Neural cell (in vitro differentiated cells): ENCODE measurements around the gene NHS. TPM values are rescaled to one million over a fixed set of nuclear protein-coding genes. Genes with fewer than 3 reads are reported as not detected.

Experiments used
- H2AFZ ChIP-seq: fragments of 200-600, 300-800 bp; sonication (generic), shearing (Covaris generic); 2 replicates; pipeline ENCODE4 v1.6.0; 2014; ENCODE audit warnings: low read depth, mild to moderate bottlenecking, antibody characterized with exemption, low read length, moderate library complexity
- H3F3A ChIP-seq: fragments of 200-600 bp; shearing (Covaris generic); 2 replicates; pipeline ENCODE4 v1.6.1; 2016; ENCODE audit warnings: mild to moderate bottlenecking, moderate library complexity, mixed read lengths, antibody characterized with exemption, low read length; ENCODE audit not compliant: insufficient read depth, poor library complexity, severe bottlenecking
- H3K27ac ChIP-seq: fragments of 200-600, 300-800 bp; sonication (generic), shearing (Covaris generic); 2 replicates; pipeline ENCODE4 v1.5.1; 2014; ENCODE audit warnings: mild to moderate bottlenecking, low read length, moderate library complexity
- H3K27me3 ChIP-seq: fragments of 300-800, 200-600 bp; sonication (generic), shearing (Covaris generic); 2 replicates; pipeline ENCODE4 v1.6.0; 2014; ENCODE audit warnings: mild to moderate bottlenecking, low read depth, low read length, moderate library complexity; ENCODE audit not compliant: insufficient read depth
- H3K36me3 ChIP-seq: fragments of 300-800, 200-600 bp; sonication (generic), shearing (Covaris generic); 2 replicates; pipeline ENCODE4 v1.5.1; 2014; ENCODE audit warnings: mild to moderate bottlenecking, antibody characterized with exemption, low read length, moderate library complexity; ENCODE audit not compliant: insufficient read depth
- H3K4me2 ChIP-seq: fragments of 300-800, 200-600 bp; sonication (generic), shearing (Covaris generic); 2 replicates; pipeline ENCODE4 v1.6.0; 2014; ENCODE audit warnings: mild to moderate bottlenecking, low read length
- H3K4me3 ChIP-seq: fragments of 300-800, 200-600 bp; sonication (generic), shearing (Covaris generic); 2 replicates; pipeline ENCODE4 v1.5.1; 2014; ENCODE audit warnings: mild to moderate bottlenecking, low read length, moderate library complexity
- H3K79me2 ChIP-seq: fragments of 200-600 bp; shearing (Covaris generic); replicated peaks from 2 replicates; pipeline ENCODE4 v1.6.0; 2014; ENCODE audit warnings: mild to moderate bottlenecking, low read length, moderate library complexity; ENCODE audit not compliant: insufficient read depth
- H3K9ac ChIP-seq: fragments of 300-800, 200-600 bp; sonication (generic), shearing (Covaris generic); 2 replicates; pipeline ENCODE4 v1.6.1; 2016; ENCODE audit warnings: mild to moderate bottlenecking, low read length, mixed read lengths
- H3K9me2 ChIP-seq: fragments of 200-600 bp; shearing (Covaris generic); 2 replicates; pipeline ENCODE4 v1.6.1; 2016; ENCODE audit warnings: mild to moderate bottlenecking, low read length, mixed read lengths; ENCODE audit not compliant: insufficient read depth
- H3K9me3 ChIP-seq: fragments of 200-600, 300-800 bp; sonication (generic), shearing (Covaris generic); 2 replicates; pipeline ENCODE4 v1.6.1; 2016; ENCODE audit warnings: mild to moderate bottlenecking, mixed run types, low read length, moderate library complexity, mixed read lengths
- H4K20me1 ChIP-seq: fragments of 200-600 bp; shearing (Covaris generic); 2 replicates; pipeline ENCODE4 v1.6.1; 2016; ENCODE audit warnings: mild to moderate bottlenecking, mixed run types; ENCODE audit not compliant: insufficient read depth
- CTCF ChIP-seq: fragments of 450-650 bp; IDR thresholded peaks from 2 replicates; pipeline ENCODE4 v1.5.1; 2014; ENCODE audit warnings: antibody characterized with exemption, mild to moderate bottlenecking, moderate library complexity; ENCODE audit not compliant: poor library complexity, severe bottlenecking
- EP300 ChIP-seq: fragments of 450-650 bp; conservative IDR thresholded peaks from 2 replicates; pipeline ENCODE4 v1.6.1; 2014; ENCODE audit warnings: antibody characterized with exemption, mild to moderate bottlenecking, moderate library complexity; ENCODE audit not compliant: poor library complexity, severe bottlenecking
- EZH2 ChIP-seq: fragments of 200-600, 300-800 bp; shearing (Covaris generic), sonication (generic); IDR thresholded peaks from 2 replicates; pipeline ENCODE4 v1.6.1; 2014; ENCODE audit warnings: antibody characterized with exemption, low read length, borderline replicate concordance, mild to moderate bottlenecking; ENCODE audit not compliant: insufficient read depth, poor library complexity, severe bottlenecking
- MXI1 ChIP-seq: fragments of 450-650 bp; conservative IDR thresholded peaks from 2 replicates; pipeline ENCODE4 v1.6.1; 2014; ENCODE audit warnings: antibody characterized with exemption, mild to moderate bottlenecking; ENCODE audit not compliant: poor library complexity, severe bottlenecking
- POLR2AphosphoS5 ChIP-seq: IDR thresholded peaks from 2 replicates; pipeline ENCODE4 v1.6.1; 2012
- RAD21 ChIP-seq: fragments of 450-650 bp; conservative IDR thresholded peaks from 2 replicates; pipeline ENCODE4 v1.6.1; 2014; ENCODE audit warnings: antibody characterized with exemption, mild to moderate bottlenecking, moderate library complexity
- REST ChIP-seq: IDR thresholded peaks from 2 replicates; pipeline ENCODE4 v1.6.1; 2012; ENCODE audit warnings: borderline replicate concordance
- SMC3 ChIP-seq: fragments of 450-650 bp; conservative IDR thresholded peaks from 2 replicates; pipeline ENCODE4 v1.6.1; 2014; ENCODE audit warnings: antibody characterized with exemption, mild to moderate bottlenecking, moderate library complexity; ENCODE audit not compliant: poor library complexity
- TAF1 ChIP-seq: IDR thresholded peaks from 2 replicates; pipeline ENCODE4 v1.6.1; 2012; ENCODE audit warnings: low read depth
- polyA plus RNA-seq: library from polyadenylated mRNA; depleted of rRNA; stranded (reverse); fragments of >200 nt; gene quantifications from 2 replicates; pipeline ENCODE4 v1.2.3, GENCODE V29; 2014

NHS gene
- polyA plus RNA-seq, 1 donor from 2014 or later = 1.9 TPM

GRCh38 chrX:17773221-17773876 lies 398.3 kb downstream of the NHS start:
- Histone ChIP-seq H3K4me3 (no peak overlapping the region), H3K4me2 (no peak overlapping the region), H4K20me1 (no peaks in the 10 kb centered on the region), H2AFZ (no peak overlapping the region), H3K9ac (no peak overlapping the region), H3K36me3 (no peaks in the 10 kb centered on the region), H3F3A (no peaks in the 10 kb centered on the region), H3K27ac (no peak overlapping the region), H3K79me2 (no peaks in the 10 kb centered on the region), H3K9me3 (no peaks in the 10 kb centered on the region), H3K27me3 (no peaks in the 10 kb centered on the region), H3K9me2 (no peaks in the 10 kb centered on the region)
- TF ChIP-seq EP300 (no peak), CTCF (no peak), MXI1 (no peak), SMC3 (no peak), EZH2 (no peak), TAF1 (no peak), REST (no peak), RAD21 (no peak), POLR2AphosphoS5 (no peak)

- no peak overlapping the region for H3K4me3 ChIP-seq
- H3F3A ChIP-seq = no peaks in the 10 kb centered on the region
- TF ChIP-seq POLR2AphosphoS5 (peak; percentile 72), EP300 (peak; percentile 95), REST (no peak)
- no peaks in the 10 kb centered on the region for H3K9me3 ChIP-seq
- H3K79me2 ChIP-seq = no peaks in the 10 kb centered on the region
- H3K9me2 ChIP-seq = no peaks in the 10 kb centered on the region
- H3K27ac ChIP-seq = no peak overlapping the region
- H3K4me2 ChIP-seq = no peak overlapping the region
- H4K20me1 ChIP-seq = no peaks in the 10 kb centered on the region
- H3K36me3 ChIP-seq = no peaks in the 10 kb centered on the region
- H3K27me3 ChIP-seq = no peaks in the 10 kb centered on the region
- no peak overlapping the region for H2AFZ ChIP-seq
- no peak overlapping the region for H3K9ac ChIP-seq
These were observed 399.1 kb downstream of the NHS start for GRCh38 chrX:17774053-17774452.
